G401 (cell line): ENCODE results near the gene PTPMT1. TPM values are rescaled to one million over a fixed set of nuclear protein-coding genes. Genes with fewer than 3 reads are reported as not detected.

Experiments used
- DNase-seq: peaks from one replicate; pipeline ENCODE4 v3.0.0-alpha.2; 2015; ENCODE audit warnings: low spot score
- in situ Hi-C: cut with HindIII; loops from 2 replicates; pipeline ENCODE4 v1.10.0; 2016; ENCODE audit warnings: low sequenced_read_pairs, mixed read lengths
- total RNA-seq: library from RNA; depleted of rRNA; stranded (reverse); fragments of >200 nt; shearing (Covaris generic); gene quantifications from 2 replicates; pipeline ENCODE4 v1.2.3, GENCODE V29; 2014; rRNA removed

Gene PTPMT1
- total RNA-seq, 1 experiment from 2014 or later = 103 TPM

- peak; percentile 36 for DNase-seq
- in situ Hi-C loops = no loop called here
Measured at GRCh38 chr11:47595029-47595428, 29.6 kb downstream of the PTPMT1 start.

- in situ Hi-C loops = no loop called here
- no peak for DNase-seq
Measured at GRCh38 chr11:47595967-47596366, 30.6 kb downstream of the PTPMT1 start.

GRCh38 chr11:47599902-47600301, 34.5 kb downstream of the PTPMT1 start:
- in situ Hi-C loops = no loop called here
- DNase-seq = no peak

GRCh38 chr11:47603295-47603694, 37.9 kb downstream of the PTPMT1 start:
- in situ Hi-C loops = no loop called here
- no peak for DNase-seq

GRCh38 chr11:47605921-47606320, 40.5 kb downstream of the PTPMT1 start:
- in situ Hi-C loops = no loop called here
- DNase-seq = no peak

- in situ Hi-C loops = no loop called here
- no peak for DNase-seq
Measured at GRCh38 chr11:47606731-47607130, 41.3 kb downstream of the PTPMT1 start.

- in situ Hi-C loops = no loop called here
- peak; percentile 67 for DNase-seq
Measured at GRCh38 chr11:47607380-47607779, 42.0 kb downstream of the PTPMT1 start.

- no peak for DNase-seq
- in situ Hi-C loops = no loop called here
Measured at GRCh38 chr11:47609675-47610074, 44.3 kb downstream of the PTPMT1 start.

GRCh38 chr11:47611348-47611794, 46.0 kb downstream of the PTPMT1 start:
- in situ Hi-C loops = no loop called here
- no peak for DNase-seq

- in situ Hi-C loops = no loop called here
- no peak for DNase-seq
Measured at GRCh38 chr11:47615249-47615648, 49.9 kb downstream of the PTPMT1 start.

- in situ Hi-C loops = no loop called here
- DNase-seq = peak; percentile 85
Measured at GRCh38 chr11:47616726-47617416, 51.5 kb downstream of the PTPMT1 start.

- no peak for DNase-seq
- in situ Hi-C loops = no loop called here
Measured at GRCh38 chr11:47617417-47617809, 52.0 kb downstream of the PTPMT1 start.

GRCh38 chr11:47620836-47621378, 55.5 kb downstream of the PTPMT1 start:
- in situ Hi-C loops = no loop called here

More at GRCh38 chr11:47620836-47621378, 55.5 kb downstream of the PTPMT1 start:
- DNase-seq = no peak

Other genes with a start within 250 kb of the PTPMT1 start
- gene MYBPC3, start 212.9 kb upstream of the PTPMT1 start, total RNA-seq = 0.37 TPM in 1 of 2 replicates, not detected in the other
- not detected in 2 replicates for gene SPI1, start 187.1 kb upstream of the PTPMT1 start, total RNA-seq
- 22.9 and 43.0 TPM in 2 replicates for gene SLC39A13, start 157.0 kb upstream of the PTPMT1 start, total RNA-seq
- gene PSMC3, start 139.2 kb upstream of the PTPMT1 start, total RNA-seq = 149 and 239 TPM in 2 replicates
- not detected in 2 replicates for gene RAPSN, start 116.5 kb upstream of the PTPMT1 start, total RNA-seq
- gene CELF1, start 12.5 kb upstream of the PTPMT1 start, total RNA-seq = 58.7 and 94.4 TPM in 2 replicates
- 32.7 and 43.1 TPM in 2 replicates for gene KBTBD4, start 13.4 kb downstream of the PTPMT1 start, total RNA-seq
- gene NDUFS3, start 13.5 kb downstream of the PTPMT1 start, total RNA-seq = 191 and 200 TPM in 2 replicates
- 0.58 TPM in 1 of 2 replicates, not detected in the other for gene FAM180B, start 21.1 kb downstream of the PTPMT1 start, total RNA-seq
- 2.4 TPM in 1 of 2 replicates, not detected in the other for gene C1QTNF4, start 28.8 kb downstream of the PTPMT1 start, total RNA-seq
- gene MTCH2, start 77.0 kb downstream of the PTPMT1 start, total RNA-seq = 29.0 and 33.2 TPM in 2 replicates
- gene AGBL2, start 149.8 kb downstream of the PTPMT1 start, total RNA-seq = not detected in 2 replicates
- 57.4 and 126 TPM in 2 replicates for gene FNBP4, start 201.7 kb downstream of the PTPMT1 start, total RNA-seq